ENCODE data around the gene WNT7B.

WNT7B gene

DNA sequence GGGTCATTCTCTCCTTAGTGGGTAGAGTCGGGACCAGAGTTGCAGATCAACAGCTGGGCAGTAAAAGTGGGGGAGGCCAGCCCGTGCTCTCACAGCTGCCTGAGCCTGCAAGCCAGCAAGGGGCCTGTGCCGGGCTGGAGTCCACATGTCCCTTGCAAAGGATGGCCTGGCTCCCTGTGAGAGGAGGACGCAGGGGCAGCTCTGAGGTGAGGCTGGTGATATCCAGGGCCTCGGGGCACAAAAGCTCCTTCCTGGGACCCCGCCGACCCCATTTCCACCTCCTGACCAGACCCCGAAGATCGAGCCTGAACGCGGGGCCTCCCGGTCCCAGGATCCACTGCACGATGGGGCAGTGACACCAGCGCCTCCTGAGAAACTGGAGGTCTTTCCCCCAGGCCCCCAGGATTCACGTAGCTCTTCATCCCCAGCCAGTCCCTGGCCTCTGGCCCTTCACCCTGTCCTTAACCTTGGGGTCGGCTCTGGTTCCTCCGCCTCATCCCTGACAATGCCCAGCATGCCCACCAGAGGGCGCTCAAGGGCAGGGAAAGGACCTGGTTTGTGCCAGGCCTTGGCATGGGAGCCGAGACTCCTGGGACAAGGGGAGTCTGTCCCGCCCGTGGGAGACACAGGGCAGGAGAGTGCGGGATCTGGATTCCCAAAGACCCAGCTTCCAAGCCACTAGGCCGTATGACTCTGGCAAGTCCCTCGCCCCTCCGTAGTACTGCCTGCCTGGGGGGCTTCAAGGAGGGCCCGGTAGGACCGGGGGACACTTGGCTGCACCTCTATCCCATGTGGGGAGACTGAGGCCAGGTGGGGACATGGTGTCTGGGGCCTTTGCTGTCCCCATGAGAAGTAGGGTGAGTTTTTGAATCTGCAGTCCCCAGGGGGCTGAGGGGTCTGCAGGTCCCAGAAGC lies 17.8 kb upstream of the WNT7B start:
- peak; percentile 87 to 89 for DNase-seq

DNA sequence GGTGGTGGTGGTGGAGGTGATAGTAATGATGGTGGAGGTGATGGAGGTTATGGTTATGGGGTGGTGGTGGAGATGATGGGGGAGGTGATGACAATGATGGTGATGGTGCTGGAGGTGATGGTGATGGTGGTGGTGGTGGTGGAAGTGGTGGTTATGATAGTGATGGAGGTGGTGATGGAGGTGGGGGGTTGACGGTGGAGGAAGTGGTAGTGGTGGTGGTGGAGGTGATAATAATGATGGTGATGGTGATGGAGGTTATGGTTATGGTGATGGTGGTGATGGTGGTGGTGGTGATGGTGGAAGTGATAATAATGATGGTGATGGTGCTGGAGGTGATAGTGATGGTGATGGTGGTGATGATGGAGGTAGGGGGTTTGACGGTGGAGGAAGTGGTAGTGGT lies 16.9 kb upstream of the WNT7B start:
- no peak for DNase-seq

DNA sequence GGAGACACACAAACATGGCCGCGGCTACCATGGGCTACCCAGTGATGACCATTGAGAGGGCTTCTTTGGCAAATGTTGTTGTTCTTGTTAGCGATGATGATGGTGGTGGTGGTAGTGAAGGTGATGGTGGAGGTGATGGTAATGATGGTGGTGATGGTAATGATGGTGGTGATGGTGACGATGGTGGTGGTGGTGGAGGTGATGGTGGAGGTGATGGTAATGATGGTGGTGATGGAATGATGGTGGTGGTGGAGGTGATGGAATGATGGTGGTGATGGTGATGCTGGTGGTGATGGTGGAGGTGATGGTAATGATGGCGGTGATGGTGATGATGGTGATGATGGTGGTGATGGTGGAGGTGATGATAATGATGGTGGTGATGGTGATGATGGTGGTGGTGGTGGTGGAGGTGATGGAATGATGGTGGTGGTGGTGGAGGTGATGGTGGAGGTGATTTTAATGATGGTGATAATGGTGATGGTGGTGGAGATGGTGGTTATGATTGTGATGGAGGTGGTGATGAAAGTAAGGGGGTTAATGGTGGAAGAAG lies 16.3 kb upstream of the WNT7B start:
- no peak for DNase-seq

DNA sequence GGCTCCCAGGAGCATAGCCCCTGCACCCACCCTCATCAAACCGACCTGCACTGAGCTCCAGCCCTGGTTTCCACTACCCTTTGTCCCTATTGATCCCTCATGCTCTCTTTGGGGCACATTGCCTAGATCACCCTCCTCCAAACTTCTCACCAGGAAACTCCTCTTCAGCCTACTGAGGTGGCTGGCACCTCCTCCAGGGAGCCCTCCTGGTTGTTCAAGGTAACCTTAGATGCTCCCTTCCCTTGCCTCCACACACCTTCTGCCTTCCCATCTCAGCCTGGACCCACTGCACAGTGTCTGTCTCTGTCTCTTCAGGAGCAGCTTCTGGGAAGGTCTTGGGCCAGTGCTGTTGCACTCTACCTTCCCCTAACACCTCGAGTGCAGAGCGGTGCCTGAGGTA lies 15.8 kb upstream of the WNT7B start:
- no peak for DNase-seq

DNA sequence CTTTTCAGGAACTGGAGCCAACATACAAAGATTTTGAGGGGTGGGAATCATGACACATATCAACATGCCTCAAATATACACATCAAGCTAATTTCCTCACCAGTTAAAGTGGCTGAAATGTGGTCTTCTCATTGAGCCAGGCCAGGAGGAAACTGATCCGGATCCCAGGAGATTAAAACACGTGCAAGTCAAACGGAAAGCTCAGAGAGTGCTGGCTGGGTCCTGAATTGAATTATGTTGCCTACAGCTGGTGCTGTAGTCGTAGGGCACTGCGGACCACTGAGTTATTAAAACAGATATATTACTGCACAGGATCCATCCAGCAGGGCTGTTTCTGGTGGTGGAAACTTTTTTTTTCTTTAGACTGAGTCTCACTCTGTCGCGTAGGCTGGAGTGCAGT lies 14.1 kb upstream of the WNT7B start:
- no peak for DNase-seq

DNA sequence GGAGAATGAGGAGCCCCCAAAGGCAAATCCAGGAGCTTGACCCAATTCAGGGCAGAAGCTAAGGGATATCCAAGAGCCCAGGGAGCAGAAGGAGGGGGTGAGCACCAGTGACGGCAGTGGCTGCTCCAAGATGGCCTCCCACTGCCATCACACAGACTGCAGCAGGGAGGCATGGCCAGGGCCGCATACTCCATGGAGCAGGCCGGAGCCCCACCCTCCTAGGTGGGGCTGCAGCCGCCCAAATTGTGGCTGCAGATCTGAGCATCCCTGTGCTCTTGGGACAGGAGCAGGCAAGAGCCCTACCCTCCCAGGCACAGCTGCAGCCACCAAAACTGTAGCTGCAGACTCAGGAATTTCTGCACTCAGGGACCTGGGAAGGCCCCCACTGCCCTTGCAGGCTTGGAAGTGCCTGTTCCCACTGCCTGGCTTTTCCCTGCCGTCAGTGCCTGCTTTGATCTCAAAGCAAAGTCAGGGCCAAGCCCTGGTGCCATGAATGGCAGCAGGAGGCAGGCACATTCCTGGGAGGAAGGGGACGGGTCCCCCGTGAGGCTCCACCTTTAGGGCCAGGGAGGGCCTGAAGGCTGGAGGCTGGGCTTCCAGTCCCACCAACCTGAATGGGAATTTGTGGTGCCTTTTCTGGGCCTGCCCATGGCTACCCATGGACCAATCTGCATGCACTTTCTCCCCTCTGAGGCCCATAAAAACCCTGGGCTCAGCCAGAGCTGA lies 10.3 kb upstream of the WNT7B start:
- no peak for DNase-seq

DNA sequence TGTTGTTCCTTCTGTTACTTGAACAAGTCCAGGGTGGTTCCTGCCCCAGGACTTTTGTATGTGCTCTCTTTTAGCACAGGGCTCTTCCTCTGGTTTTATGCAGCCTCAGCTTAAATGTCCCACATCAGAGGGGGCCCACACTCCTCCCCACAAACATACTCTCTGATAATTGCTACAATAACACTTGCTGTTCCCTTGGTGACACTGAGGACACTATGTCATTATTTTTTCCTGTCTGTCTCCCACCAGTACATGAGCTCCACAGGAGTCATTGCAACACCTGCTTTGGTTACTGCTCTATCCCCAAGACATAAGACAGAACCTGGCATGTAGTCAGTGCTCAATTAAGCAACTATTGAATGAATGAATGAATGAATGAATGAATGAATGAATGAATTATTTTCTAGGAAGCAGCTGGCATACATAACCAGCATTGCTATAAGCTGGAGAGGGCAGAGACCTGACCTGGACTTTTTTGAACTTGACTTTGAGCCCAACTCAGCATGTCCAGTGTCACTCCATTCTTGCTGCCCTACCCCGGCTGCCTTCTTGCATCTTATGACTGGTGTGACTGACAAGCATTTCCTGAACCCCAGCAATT lies 7.5 kb upstream of the WNT7B start:
- no peak for DNase-seq

DNA sequence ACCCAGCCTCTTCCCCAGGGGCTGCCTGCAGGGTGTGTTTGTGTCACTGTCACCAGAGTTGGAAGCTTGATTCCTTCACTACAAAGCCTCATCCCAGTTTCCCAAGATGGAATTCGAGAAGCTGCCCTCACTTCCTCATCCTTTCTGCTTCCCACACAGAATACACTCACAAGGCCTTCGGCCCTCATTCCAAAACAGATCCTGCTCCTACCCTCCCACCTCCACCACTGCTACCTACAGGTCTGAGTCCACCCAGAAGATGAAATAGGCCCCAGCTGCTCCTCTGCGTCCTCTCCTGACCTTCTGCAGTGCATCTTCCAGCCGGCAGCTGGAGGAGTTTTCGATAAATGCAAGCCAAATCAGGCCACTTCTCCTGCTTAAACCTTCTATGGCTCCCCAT lies 6.8 kb upstream of the WNT7B start:
- DNase-seq, result no peak

DNA sequence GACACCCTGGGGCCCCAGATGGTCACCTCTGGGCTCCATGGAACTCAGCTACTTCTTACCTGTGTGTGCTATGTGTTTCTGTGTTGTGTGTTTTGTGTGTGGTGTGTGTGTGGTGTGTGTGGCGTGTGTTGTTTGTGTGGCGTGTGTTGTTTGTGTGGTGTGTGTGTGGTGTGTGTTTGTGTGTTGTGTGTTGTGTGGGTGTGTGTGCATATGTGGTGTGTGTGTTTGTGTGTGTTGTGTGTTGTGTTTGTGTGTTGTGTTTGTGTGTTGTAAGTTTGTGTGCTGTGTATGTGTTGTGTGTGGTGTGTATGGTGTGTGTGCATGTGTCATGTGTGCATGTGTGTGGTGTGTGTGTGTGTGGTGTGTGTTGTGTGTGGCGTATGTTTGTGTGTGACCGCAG lies 3.8 kb upstream of the WNT7B start:
- DNase-seq, result no peak

DNA sequence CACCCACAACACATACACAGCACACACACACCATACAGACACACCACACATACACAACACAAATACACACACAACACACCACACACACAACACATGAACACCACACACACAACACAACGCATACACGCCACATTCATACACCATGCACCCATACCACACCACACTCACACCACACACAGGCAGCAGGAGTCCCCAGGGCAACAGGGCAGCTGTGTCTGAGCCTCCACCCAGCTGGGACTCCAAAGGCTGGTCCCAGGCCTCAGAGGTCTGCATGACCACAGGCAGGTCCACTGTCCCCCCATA lies 3.3 kb upstream of the WNT7B start:
- no peak for DNase-seq

DNA sequence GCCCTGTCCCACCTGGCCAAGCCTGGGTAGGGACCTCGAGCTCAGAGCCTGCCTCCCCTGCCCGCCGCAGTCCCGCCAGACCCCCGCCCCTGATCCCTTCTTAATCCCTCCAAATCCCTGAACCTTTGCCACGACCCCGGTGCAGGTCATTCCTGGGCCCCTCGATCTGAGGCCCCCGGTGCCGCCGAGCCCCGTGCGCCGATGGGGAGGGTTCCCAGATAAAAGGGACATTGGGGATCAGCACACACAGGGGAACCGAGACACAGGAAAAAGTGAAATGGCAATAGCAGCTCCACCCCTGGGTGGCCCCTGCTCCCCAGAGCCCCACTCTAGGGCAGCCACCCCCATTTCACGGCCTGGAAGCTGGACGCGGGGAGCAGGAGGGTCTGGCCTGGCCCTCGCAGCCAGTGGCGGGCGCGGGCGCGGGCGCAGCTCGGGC lies 1.3 kb upstream of the WNT7B start:
- peak in 1 of 2 experiments; percentile 16 for DNase-seq

DNA sequence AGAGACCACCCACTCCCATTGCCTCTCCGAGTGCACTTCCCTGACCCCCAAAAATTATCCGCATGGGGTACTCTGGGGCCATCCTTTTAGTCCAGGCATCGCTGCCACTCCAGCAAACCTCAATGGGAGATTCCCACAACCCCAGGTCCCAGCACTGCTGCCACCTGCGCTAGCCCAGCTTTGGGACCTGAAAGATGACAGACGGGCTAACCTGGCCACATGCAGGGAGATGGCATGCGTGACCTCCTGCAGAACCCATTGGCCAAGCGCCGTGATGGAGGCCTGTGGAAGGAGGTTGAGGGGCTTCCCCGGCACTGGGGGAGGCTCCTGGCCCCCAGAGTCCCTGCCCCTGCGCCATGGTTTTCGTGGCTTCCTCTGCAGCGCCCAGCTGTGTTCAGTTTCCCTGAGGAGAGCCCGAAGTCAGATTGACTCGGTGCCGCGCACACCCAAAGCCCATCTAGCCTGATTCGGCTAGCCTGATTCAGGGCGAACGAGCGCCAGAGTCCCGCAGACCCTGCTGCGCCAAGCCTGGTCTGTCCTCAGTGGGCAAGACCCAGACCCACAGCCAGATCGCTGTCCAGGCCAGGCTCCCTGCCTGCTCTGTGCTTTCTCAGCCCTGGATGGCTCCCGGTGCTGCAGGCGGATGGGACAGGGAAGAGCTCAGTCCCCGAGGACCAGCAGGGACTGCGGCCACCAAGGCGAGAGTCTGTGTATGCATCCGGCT lies 751 bp upstream of the WNT7B start:
- peak; percentile 14 to 19 for DNase-seq

DNA sequence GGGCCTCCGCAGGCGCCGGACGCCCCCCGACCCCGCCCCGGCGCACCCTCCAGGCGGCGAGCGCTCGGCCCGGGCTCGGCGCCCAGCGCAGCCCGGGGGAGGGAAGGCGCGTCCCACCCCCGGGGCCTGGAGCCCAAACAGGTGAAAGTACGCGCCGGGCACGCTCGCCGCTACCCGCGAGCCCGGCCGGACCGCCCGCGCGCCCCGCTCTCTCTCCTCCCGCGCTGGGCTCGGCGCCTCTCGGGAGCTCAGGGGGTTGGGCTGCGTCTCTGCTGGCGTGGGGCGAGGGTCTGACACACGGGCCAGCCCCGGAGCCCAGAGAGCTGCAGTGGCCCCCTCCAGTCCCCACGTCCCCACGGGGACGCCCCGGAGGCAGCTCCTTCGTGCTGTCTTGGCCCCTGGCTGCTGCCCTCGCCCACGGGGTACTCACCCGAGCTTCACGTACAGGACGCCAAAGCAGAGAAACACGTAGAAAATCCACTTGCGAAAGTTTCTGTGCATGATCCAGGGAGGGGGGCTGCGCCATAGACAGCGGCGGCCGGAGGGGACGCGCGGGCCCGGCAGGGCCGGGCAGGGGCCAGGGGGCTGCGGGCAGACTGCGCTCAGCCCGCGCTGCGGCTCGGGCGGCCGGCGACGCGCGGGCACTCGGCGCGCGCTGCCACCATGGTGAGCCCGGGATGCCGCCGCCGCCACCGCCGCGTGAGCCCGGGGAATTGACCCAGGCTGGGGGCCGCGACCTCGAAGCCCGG lies 534 bp downstream of the WNT7B start:
- DNase-seq, result no peak

DNA sequence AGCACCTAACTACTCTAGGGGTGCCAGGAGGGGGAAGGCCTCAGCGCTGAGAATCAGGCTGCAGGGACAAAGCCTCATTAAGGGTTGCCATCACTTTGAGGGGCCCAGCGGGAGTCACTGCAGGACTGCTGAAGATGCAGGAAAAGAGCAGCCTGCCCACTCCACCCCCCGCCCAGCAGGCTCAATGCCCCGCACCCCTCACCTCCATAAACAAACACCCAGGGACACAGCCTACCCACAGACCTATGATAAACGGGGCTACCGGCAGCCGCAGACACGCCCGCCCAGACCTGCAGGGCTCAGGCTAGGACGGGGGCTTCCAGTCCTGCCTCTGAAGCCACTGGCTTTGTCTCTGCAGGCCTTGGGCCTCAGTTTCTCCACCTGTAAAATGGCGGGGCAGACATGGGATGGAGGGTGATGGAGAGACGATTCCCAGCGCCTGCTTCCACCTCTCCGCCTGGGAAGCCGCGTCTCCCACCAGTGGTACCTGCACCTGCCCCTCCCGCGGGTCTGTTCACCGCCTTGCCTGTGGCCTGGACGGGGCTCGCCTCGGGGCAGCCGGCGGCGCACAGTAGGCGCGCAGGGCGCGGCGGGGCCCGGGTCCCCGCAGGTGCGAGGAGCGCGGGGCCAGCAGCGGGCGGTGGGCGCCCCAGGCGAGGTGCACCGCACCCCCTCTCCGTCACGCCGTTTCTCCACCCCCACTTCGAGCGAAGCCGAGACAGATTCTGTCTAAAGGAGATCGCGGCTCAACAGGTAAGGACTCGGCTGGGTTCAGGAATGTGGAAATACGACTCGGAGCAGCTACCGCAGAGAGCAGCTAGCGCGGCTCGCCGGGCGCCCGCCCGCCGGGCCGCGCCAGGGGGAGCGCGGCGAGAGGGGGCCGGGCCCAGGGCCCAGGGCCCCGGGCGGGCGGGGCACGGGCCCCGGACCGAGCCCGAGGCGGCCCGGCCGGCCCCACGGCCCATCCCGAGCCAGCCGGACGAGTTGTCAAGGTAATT lies 1.5 kb downstream of the WNT7B start:
- no peak for DNase-seq

DNA sequence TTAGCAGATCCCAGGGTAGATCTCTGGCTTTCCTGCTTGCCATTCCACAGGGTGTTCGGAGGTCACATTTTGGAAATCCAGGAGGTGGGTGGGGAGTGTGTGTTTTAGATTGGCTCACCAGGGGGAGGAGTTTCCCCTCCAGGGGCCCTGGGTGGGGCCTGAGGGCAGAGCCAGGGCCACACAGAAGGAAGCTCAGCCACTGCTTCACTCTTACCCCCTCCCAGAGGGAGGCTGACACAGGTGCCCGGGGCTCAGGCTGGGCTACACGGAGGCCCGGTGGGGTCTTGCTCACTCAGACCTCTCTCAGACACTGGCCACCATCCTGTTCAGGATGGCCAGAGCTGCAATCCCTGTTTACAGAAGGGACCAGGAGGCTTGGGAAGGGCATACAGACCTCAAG lies 2.5 kb downstream of the WNT7B start:
- DNase-seq, result no peak

DNA sequence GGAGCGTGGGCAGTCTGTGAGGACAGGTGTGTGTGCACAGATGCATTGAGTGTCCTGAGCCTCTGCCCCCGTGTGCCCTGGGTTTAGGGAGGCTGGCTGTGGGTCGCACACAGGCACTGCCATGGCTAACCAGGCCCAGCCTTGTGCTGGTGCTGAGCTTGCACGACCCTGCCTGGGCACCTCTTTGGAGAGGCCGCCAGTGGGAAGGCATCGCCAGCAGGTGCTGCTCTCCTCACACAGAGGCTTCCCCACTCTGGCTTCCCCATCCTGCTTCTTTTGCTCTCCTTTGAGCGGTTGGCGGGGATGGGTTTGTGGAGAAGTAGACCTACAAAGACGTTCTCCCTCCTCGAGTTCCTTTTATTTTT lies 4.1 kb downstream of the WNT7B start:
- DNase-seq, result no peak

DNA sequence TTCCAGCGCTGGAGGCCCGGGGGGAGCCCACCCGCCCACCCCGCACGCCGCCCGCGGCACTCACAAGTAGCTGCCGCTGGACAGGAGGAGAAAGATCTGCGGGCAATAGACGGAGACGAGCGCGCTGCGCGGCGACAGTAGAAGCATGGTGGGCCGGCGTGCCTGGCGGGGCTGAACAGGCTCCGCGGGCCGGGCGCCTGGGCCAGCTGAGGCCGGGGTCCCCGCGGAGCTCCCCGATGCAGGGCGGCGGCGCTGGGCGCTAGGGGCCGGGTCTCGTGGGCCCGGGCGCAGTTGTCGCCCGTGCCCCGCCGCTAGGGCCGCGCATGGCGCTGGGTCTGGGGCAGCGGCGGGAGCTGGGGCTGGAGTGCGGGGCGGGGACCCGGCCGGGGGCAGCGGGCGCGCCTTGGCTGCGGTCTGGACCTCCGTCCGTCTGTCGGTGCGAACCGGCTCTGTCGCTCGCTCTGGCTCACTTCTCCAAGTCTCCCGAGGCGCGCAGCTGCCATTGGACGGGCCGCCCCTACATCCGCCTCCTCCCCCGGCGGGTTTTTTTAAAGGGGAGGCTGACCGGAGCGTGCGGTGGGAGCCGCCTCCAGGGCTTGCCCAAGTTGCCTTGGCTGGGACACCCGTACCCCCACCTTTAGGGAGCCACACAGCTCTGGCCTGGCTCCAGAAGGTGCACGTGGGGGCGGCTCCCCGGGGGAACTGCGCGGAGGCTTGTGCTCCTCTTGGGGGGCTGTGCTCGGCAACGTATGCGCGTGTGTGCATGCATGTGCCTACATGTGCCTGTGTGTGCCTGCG lies 4.7 kb downstream of the WNT7B start:
- no peak for DNase-seq

DNA sequence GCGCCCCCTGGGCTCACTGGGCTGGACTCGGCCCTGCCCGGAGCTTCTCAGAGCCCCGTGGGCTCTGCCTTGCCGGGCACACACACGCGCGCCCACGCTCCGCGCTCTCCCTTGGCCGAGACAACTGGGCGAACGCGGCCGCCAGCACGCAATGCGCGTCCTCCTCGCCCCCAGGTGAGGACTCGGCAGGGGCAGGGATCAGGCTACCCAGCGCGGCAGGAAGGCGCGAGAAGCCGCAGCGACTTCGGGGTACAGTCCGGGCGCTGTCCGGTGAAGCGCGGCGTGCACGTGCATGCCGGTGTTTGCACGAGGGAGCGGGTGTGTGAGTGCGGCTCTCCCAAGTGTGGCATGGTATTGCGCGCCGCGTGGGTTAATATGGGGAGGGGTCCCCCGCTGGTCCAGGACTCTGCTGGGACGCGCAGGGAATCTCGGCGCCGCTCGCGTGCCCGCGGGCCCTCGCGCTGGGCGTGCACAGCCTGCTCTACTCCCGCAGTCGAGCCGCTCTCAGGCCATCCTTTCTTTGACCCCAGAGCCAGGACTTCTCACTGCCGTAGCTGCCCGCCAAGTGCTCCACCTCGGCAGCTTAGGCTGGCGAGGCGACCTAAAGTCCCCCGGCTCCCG lies 5.4 kb downstream of the WNT7B start:
- no peak for DNase-seq

DNA sequence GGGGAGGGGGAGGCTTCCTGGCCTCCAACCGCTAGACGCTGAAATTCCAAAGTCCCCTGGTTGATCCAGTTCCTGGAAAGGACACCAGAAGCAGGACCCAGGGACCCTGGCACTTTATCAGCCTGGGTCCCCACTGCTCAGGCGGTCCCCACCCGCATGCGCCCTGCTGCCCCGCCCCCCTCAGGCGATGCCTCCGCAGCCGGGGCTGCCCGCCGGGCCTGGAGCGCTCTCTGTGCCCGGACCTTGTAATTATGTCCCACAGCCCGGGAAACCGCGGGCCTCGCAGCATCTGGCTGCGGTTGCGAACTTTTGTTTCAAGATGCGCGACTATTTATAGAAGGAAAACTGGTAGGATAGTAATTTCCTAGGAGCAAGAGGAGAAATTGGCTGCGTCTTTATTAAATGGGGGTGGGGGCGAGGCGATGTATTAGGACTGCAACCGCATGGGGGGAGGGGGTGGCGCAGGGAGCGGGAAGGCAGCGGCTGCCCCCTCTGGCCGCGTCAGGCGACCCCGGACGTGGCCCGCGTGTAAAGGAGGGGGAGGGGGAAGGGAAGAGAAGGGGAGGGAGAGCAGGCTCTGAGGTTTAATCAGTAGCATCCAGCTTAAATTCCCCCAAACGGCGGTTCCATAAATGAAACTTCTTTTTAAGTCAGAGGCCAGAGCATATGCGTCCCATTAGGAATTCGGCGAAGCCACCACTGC lies 6.1 kb downstream of the WNT7B start:
- no peak for DNase-seq

Data from activated CD4-positive, alpha-beta T cell treated with anti-CD3 and anti-CD28 coated beads, Interleukin-2, amount 50 U/mL, for 48 hours (primary cell).